GM19099 (cell line): ENCODE data around the gene TIAM1.

Experiments used
- POLR2A ChIP-seq: IDR thresholded peaks from 3 replicates; pipeline ENCODE4 v1.6.1; 2011; ENCODE audit warnings: low read depth; ENCODE audit not compliant: insufficient read length; ENCODE audit errors: extremely low read depth

TIAM1 gene

GRCh38 chr21:31289702-31290101 is 54.4 kb downstream of the TIAM1 start:
- no peak for TF ChIP-seq POLR2A

GRCh38 chr21:31288191-31288590 is 55.9 kb downstream of the TIAM1 start:
- TF ChIP-seq POLR2A, result no peak

GRCh38 chr21:31287201-31287600 is 56.9 kb downstream of the TIAM1 start:
- TF ChIP-seq POLR2A, result no peak

GRCh38 chr21:31286621-31287020 is 57.4 kb downstream of the TIAM1 start:
- TF ChIP-seq POLR2A, result no peak

GRCh38 chr21:31284797-31285397 is 59.2 kb downstream of the TIAM1 start:
- no peak for TF ChIP-seq POLR2A

- no peak for TF ChIP-seq POLR2A
Observed at GRCh38 chr21:31283025-31283424, 61.0 kb downstream of the TIAM1 start.

GRCh38 chr21:31282095-31282709 is 61.9 kb downstream of the TIAM1 start:
- no peak for TF ChIP-seq POLR2A

GRCh38 chr21:31281561-31281960 is 62.5 kb downstream of the TIAM1 start:
- TF ChIP-seq POLR2A, result no peak

GRCh38 chr21:31279986-31280385 is 64.1 kb downstream of the TIAM1 start:
- no peak for TF ChIP-seq POLR2A

- TF ChIP-seq POLR2A, result no peak
Observed at GRCh38 chr21:31279214-31279613, 64.8 kb downstream of the TIAM1 start.

- TF ChIP-seq POLR2A, result no peak
Observed at GRCh38 chr21:31278511-31279130, 65.4 kb downstream of the TIAM1 start.

GRCh38 chr21:31276663-31277062 is 67.4 kb downstream of the TIAM1 start:
- no peak for TF ChIP-seq POLR2A

GRCh38 chr21:31275901-31276300 is 68.2 kb downstream of the TIAM1 start:
- TF ChIP-seq POLR2A, result no peak

GRCh38 chr21:31273278-31273677 is 70.8 kb downstream of the TIAM1 start:
- no peak for TF ChIP-seq POLR2A

GRCh38 chr21:31268090-31268489 is 76.0 kb downstream of the TIAM1 start:
- TF ChIP-seq POLR2A, result no peak

GRCh38 chr21:31267644-31268043 is 76.4 kb downstream of the TIAM1 start:
- no peak for TF ChIP-seq POLR2A
